Cardiac fibroblast (primary cell): Measurements from ENCODE around the gene SIGLEC9.

Source experiments
- DNase-seq, 2 donors: peaks; one replicate each; pipeline versions ENCODE4 v3.0.0 to v3.0.0-alpha.2; 2010; ENCODE audit warnings: low read depth in 2 of 2
- H3K4me3 ChIP-seq, 2 donors: replicated peaks in 1 of 2; 1 replicate in 1 of 2; 2 replicates in 1 of 2; pipeline ENCODE4 v1.5.1; 2011; ENCODE audit warnings: low read depth in 2 of 2, low read length in 2 of 2, mild to moderate bottlenecking in 2 of 2, moderate library complexity in 1 of 2
- TF ChIP-seq, protein P1 (sequence below): IDR thresholded peaks from one replicate; pipeline ENCODE4 v1.5.1; 2011; ENCODE audit warnings: low read depth, mild to moderate bottlenecking, low read length, inconsistent platforms

The SIGLEC9 gene

GRCh38 chr19:51147663-51148062 lies 23.0 kb downstream of the SIGLEC9 start:
- peak in 1 of 2 donors; percentile 33 for DNase-seq
- TF ChIP-seq, protein P1, sequence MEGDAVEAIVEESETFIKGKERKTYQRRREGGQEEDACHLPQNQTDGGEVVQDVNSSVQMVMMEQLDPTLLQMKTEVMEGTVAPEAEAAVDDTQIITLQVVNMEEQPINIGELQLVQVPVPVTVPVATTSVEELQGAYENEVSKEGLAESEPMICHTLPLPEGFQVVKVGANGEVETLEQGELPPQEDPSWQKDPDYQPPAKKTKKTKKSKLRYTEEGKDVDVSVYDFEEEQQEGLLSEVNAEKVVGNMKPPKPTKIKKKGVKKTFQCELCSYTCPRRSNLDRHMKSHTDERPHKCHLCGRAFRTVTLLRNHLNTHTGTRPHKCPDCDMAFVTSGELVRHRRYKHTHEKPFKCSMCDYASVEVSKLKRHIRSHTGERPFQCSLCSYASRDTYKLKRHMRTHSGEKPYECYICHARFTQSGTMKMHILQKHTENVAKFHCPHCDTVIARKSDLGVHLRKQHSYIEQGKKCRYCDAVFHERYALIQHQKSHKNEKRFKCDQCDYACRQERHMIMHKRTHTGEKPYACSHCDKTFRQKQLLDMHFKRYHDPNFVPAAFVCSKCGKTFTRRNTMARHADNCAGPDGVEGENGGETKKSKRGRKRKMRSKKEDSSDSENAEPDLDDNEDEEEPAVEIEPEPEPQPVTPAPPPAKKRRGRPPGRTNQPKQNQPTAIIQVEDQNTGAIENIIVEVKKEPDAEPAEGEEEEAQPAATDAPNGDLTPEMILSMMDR = no peak
- no peak overlapping the region for H3K4me3 ChIP-seq

GRCh38 chr19:51148580-51148979 lies 23.9 kb downstream of the SIGLEC9 start:
- TF ChIP-seq, protein P1 = no peak
- no peak overlapping the region for H3K4me3 ChIP-seq
- DNase-seq = no peak

DNA sequence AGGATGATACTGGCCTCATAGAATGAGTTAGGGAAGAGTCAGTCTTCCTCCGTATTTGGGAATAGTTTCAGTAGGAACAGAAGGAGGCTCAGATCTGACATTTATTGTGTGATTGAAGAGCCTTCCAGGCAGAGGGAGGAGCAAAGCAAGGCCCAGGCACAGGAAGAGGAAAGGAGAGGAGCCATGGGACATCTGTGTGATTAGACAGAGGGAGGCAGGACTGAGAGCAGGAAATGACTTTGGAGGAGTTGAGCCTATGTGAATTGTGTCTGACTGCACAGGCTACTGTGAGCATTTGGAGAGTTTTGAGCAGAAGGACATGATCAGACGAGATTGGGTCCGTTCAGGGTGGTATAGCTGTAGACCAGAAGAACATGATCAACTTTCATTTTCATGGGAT lies 25.9 kb downstream of the SIGLEC9 start:
- TF ChIP-seq, protein P1 = no peak
- DNase-seq = no peak
- H3K4me3 ChIP-seq = no peak overlapping the region

DNA sequence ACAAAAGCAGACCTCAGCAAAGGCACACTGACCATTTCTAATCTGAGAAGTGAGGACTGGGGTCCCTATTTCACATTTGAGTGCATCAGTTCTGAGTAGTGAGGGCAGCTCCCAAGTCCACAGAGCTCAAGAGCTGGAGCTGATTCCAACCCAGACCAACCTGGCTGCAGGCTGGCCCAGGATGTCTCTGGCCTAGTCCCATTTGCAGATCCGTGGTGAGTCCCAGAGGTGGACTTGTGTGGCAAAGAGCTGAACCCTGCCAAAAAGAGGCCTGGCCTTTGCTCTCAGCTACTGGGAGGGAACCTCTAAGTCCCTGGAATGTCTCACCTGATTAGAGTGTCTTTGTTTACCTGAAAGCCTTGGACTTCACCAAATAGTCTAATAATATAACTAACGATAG lies 32.0 kb downstream of the SIGLEC9 start:
- H3K4me3 ChIP-seq = no peak overlapping the region
- TF ChIP-seq, protein P1 = no peak
- DNase-seq = no peak

DNA sequence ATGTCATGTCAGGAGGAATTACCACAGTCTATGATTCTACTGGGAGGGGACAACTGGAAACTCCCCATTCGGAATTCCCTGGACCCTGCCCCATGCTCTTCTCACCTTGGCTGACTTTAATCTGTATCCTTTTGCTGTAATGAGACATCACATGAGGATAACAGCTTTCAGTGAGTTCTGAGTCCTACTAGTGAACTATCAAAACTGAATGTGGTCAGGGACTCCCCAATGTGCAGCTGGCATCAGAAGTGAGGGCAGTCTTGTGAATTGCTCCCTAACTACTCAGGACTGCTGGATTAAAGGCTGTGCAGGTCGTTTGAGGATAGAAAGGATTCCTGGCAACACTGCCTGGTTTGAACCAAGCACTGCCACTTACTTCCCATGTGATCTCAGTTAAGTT lies 32.6 kb downstream of the SIGLEC9 start:
- no peak overlapping the region for H3K4me3 ChIP-seq
- no peak for DNase-seq
- TF ChIP-seq, protein P1 = no peak

DNA sequence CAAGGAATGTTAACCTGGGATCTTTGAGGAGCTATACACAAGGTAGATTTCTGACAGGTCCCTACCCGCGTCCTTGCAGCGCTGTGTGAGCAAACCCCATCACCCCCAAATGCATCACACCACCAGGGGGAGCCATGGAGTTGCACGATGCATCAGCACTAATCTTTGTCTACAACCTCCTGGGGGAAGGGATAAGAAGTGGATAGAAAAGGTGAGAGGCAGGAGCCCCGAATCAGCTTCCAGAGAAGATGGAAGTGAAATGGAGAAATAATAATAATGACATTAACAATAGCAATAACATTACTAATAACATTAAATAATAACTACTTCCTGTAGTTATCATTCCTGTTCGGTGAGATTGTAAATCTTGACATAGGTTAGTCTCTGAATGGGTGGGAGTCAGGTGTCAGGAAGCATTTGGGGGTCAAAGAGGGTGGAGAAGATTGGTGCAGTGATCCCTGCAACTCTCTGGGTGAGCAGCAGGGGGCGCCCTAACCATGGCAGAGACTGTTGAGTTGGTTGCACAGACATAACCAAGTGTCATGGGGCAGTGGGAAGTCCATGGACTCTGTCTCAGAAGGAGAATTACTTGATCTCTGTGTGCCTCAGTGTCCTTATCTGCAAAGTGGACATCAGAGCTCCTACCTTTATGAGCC lies 33.9 kb downstream of the SIGLEC9 start:
- DNase-seq = peak; percentile 32 to 47
- no peak overlapping the region for H3K4me3 ChIP-seq
- TF ChIP-seq, protein P1 = peak; percentile 79

DNA sequence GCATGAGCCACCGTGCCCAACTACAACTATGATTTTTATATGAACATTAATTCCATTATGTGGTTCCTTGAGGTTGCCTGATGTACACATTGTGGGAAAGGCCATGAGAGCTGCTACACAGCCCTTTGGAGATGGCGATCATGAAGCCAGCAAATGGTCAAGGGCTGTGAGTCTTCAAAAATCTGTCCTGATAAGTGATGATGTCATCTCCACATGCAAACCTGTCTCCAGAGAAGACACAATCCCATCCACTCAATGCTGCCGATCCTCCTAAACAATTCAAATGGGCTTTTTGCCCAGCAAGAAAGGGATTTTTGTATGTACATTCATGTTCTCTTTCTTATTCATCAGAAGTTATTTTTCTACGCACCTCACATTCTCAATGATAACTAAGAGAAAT lies 35.0 kb downstream of the SIGLEC9 start:
- no peak for DNase-seq
- no peak overlapping the region for H3K4me3 ChIP-seq
- TF ChIP-seq, protein P1 = no peak
